Keratinocyte (primary cell): ENCODE results near the gene SS18L1. TPM values are rescaled to one million over a fixed set of nuclear protein-coding genes. Genes with fewer than 3 reads are reported as not detected.

Experiments used
- DNase-seq: peaks from one replicate; pipeline ENCODE4 v3.0.0-alpha.2; 2011; ENCODE audit warnings: low read depth, missing footprints, low spot score
- FAIRE-seq: peaks from 2 replicates; lab custom pipeline; 2011; peaks lifted over from hg19 to GRCh38; lab: Jason Lieb, UNC
- H2AFZ ChIP-seq: 2 replicates; pipeline ENCODE4 v1.6.0; 2012; ENCODE audit warnings: low read length, control low read depth, inconsistent platforms; ENCODE audit not compliant: control insufficient read depth
- H3K27ac ChIP-seq: 2 replicates; pipeline ENCODE4 v1.5.1; 2011; ENCODE audit warnings: low read length; ENCODE audit not compliant: control insufficient read depth, insufficient read depth
- H3K27me3 ChIP-seq: 3 replicates; pipeline ENCODE4 v1.6.0; 2011; ENCODE audit warnings: low read length; ENCODE audit not compliant: control insufficient read depth, insufficient read depth; ENCODE audit errors: extremely low read depth
- H3K36me3 ChIP-seq, 2 experiments: 2 replicates in 1 of 2; 3 replicates in 1 of 2; pipeline ENCODE4 v1.5.1; 2011; ENCODE audit warnings: low read length in 2 of 2, mild to moderate bottlenecking in 1 of 2; ENCODE audit not compliant: control insufficient read depth in 2 of 2, insufficient read depth in 2 of 2; ENCODE audit errors: extremely low read depth in 1 of 2
- H3K4me1 ChIP-seq: 3 replicates; pipeline ENCODE4 v1.5.1; 2011; ENCODE audit warnings: low read length; ENCODE audit not compliant: control insufficient read depth, insufficient read depth; ENCODE audit errors: extremely low read depth
- H3K4me2 ChIP-seq: 3 replicates; pipeline ENCODE4 v1.6.0; 2011; ENCODE audit warnings: low read depth, low read length; ENCODE audit not compliant: control insufficient read depth, insufficient read depth; ENCODE audit errors: extremely low read depth
- H3K4me3 ChIP-seq, 3 experiments: fragments of 200-600 bp in 1 of 3; sonication (generic) in 1 of 3; 2 replicates in 2 of 3; 3 replicates in 1 of 3; pipeline ENCODE4 v1.5.1; 2011 to 2016; ENCODE audit warnings: low read length in 3 of 3, mild to moderate bottlenecking in 3 of 3, control low read depth in 2 of 3, inconsistent platforms in 1 of 3, low read depth in 1 of 3, mixed read lengths in 1 of 3, mixed run types in 1 of 3, moderate library complexity in 1 of 3; ENCODE audit not compliant: control insufficient read depth in 2 of 3, insufficient read depth in 2 of 3; ENCODE audit errors: extremely low read depth in 1 of 3
- H3K79me2 ChIP-seq: 2 replicates; pipeline ENCODE4 v1.6.0; 2012; ENCODE audit warnings: low read length; ENCODE audit not compliant: control insufficient read depth, insufficient read depth
- H3K9ac ChIP-seq: 3 replicates; pipeline ENCODE4 v1.6.0; 2011; ENCODE audit warnings: low read length; ENCODE audit not compliant: control insufficient read depth, insufficient read depth; ENCODE audit errors: extremely low read depth
- H3K9me1 ChIP-seq: 3 replicates; pipeline ENCODE4 v1.6.0; 2011; ENCODE audit warnings: low read length; ENCODE audit not compliant: control insufficient read depth, insufficient read depth; ENCODE audit errors: extremely low read depth
- H3K9me3 ChIP-seq: 2 replicates; pipeline ENCODE4 v1.5.1; 2012; ENCODE audit warnings: low read depth, low read length; ENCODE audit not compliant: control insufficient read depth
- H4K20me1 ChIP-seq: 3 replicates; pipeline ENCODE4 v1.6.0; 2011; ENCODE audit warnings: low read length; ENCODE audit not compliant: control insufficient read depth, insufficient read depth; ENCODE audit errors: extremely low read depth
- EZH2 ChIP-seq: IDR thresholded peaks from one replicate; pipeline ENCODE4 v1.6.1; 2012; ENCODE audit warnings: inconsistent platforms, mild to moderate bottlenecking, low read length, moderate library complexity
- dilution Hi-C: fragments of 300-500 bp; cut with MboI; formaldehyde crosslinking; loops from one replicate; pipeline ENCODE4 v1.7.0; 2020; ENCODE audit warnings: low sequenced_read_pairs; ENCODE audit not compliant: extremely low pct_ligation_motif_present
- polyA plus RNA-seq, 5 experiments: library from polyadenylated mRNA; depleted of rRNA in 3 of 5; stranded (reverse) in 3 of 5; stranded (forward) in 1 of 5; unstranded in 1 of 5; fragments of >200 nt; gene quantifications; 1 replicate in 1 of 5; 2 replicates in 3 of 5; 3 replicates in 1 of 5; pipeline versions ENCODE4 v1.2.1 to v1.2.3, GENCODE V29; 2011 to 2012; ENCODE audit warnings: missing spikeins in 2 of 5, low read depth in 1 of 5, low replicate concordance in 1 of 5
- TF ChIP-seq, protein P1 (sequence below), 3 experiments: IDR thresholded peaks in 1 of 3; conservative IDR thresholded peaks in 1 of 3; optimal IDR thresholded peaks in 1 of 3; 2 replicates in 2 of 3; 3 replicates in 1 of 3; pipeline versions ENCODE3 to v1.5.1; 2011; ENCODE audit warnings: low read length in 3 of 3, mild to moderate bottlenecking in 3 of 3, moderate library complexity in 2 of 3, control low read depth in 1 of 3, inconsistent platforms in 1 of 3; ENCODE audit not compliant: insufficient read depth in 2 of 3; ENCODE audit errors: extremely low read depth in 1 of 3

Gene SS18L1
- polyA plus RNA-seq, 1 donor (not counting 4 experiments of a cell fraction or from before 2014, with no cell fraction given) = 9.4 TPM

- dilution Hi-C loops = no loop called here
- FAIRE-seq = no peak
- H4K20me1 ChIP-seq = peaks cover 5% of the 10 kb centered on the region
- no peaks in the 10 kb centered on the region for H3K9me1 ChIP-seq
- no peaks in the 10 kb centered on the region for H3K36me3 ChIP-seq
- no peak overlapping the region for H3K4me2 ChIP-seq
- no peak for DNase-seq
- no peak overlapping the region for H3K27ac ChIP-seq
- no peak overlapping the region for H3K9ac ChIP-seq
- peaks cover 77% of the 10 kb centered on the region for H3K27me3 ChIP-seq
- no peak overlapping the region for H2AFZ ChIP-seq
- no peaks in the 10 kb centered on the region for H3K9me3 ChIP-seq
- TF ChIP-seq, protein P1, sequence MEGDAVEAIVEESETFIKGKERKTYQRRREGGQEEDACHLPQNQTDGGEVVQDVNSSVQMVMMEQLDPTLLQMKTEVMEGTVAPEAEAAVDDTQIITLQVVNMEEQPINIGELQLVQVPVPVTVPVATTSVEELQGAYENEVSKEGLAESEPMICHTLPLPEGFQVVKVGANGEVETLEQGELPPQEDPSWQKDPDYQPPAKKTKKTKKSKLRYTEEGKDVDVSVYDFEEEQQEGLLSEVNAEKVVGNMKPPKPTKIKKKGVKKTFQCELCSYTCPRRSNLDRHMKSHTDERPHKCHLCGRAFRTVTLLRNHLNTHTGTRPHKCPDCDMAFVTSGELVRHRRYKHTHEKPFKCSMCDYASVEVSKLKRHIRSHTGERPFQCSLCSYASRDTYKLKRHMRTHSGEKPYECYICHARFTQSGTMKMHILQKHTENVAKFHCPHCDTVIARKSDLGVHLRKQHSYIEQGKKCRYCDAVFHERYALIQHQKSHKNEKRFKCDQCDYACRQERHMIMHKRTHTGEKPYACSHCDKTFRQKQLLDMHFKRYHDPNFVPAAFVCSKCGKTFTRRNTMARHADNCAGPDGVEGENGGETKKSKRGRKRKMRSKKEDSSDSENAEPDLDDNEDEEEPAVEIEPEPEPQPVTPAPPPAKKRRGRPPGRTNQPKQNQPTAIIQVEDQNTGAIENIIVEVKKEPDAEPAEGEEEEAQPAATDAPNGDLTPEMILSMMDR (optimal IDR thresholded peaks at IDR 0.05 in 1 of 3, IDR thresholded peaks at IDR 0.05 in 1 of 3, conservative IDR thresholded peaks at IDR 0.05 in 1 of 3; ENCODE audit: extremely low read depth in 1 of 3, insufficient read depth in 2 of 3, low read length in 3 of 3) = no peak
- TF ChIP-seq EZH2 = no peak
- no peaks in the 10 kb centered on the region for H3K79me2 ChIP-seq
- no peak overlapping the region for H3K4me3 ChIP-seq
- no peaks in the 10 kb centered on the region for H3K4me1 ChIP-seq
Observed at GRCh38 chr20:62227591-62227976, 84.0 kb downstream of the SS18L1 start.

DNA sequence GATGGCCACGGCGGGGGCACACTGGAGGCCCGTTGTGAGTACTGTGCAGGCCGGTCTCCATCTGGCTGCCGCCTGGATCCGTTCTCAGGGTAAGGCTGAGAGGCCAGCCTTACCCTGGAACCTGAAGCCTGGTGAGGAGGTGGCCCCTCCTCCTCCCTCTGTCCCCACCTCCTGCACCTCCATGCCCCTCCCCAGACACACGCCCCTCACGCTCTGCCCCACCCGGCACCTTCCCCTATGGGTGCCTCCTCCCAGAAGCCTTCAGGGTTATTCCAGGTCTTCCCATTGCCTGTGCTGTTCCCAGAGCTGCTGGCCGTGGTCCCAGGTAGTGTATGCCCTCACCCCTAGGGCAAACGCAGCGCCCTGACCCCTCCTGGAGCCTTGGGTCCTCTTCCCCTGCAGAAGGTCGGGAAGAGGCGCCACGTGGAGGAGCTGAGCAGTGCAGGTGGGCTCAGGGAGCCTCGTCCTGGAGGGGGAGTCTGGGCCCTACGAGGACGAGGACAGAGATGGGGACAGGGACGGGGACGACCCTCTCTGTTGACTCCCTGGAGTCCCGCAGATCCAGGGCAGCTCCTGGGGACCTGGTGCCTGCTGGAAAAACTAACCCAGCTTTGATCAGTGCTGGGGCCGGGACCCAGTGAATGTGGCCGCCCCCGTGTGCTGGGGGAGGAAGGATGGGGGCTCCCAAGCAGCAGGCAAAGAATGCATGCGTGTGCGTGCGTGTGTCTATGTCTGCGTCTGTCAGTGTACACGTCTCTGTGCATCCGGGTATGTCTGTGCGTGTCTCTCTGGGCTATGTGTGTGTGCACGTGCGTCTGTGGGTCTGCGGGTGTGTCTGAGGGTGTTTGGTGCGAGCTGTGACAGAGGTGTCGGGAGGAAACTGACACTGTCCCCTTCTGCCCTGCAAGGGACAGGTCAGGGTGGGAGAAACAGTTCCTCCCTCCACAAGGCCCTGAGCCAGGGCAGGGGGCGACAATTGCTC is 84.7 kb downstream of the SS18L1 start:
- dilution Hi-C loops = no loop called here
- Histone ChIP-seq H3K4me2 (no peak overlapping the region), H2AFZ (no peak overlapping the region), H3K36me3 (no peaks in the 10 kb centered on the region), H3K79me2 (no peaks in the 10 kb centered on the region), H3K9me3 (no peaks in the 10 kb centered on the region), H4K20me1 (peaks cover 5% of the 10 kb centered on the region), H3K9me1 (no peaks in the 10 kb centered on the region), H3K27ac (no peak overlapping the region), H3K27me3 (peaks cover 77% of the 10 kb centered on the region), H3K4me3 (no peak overlapping the region), H3K9ac (no peak overlapping the region), H3K4me1 (no peaks in the 10 kb centered on the region)
- TF ChIP-seq, protein P1 (optimal IDR thresholded peaks at IDR 0.05 in 1 of 3, IDR thresholded peaks at IDR 0.05 in 1 of 3, conservative IDR thresholded peaks at IDR 0.05 in 1 of 3; ENCODE audit: extremely low read depth in 1 of 3, insufficient read depth in 2 of 3, low read length in 3 of 3) = no peak
- peak; percentile 34 for TF ChIP-seq EZH2
- FAIRE-seq (no peak), DNase-seq (peak; percentile 44)
